OCI-LY1 (cell line): Measurements from ENCODE around the gene ANKS1A.

Experiments used
- H2AFZ ChIP-seq: fragments of 200-600 bp; sonication (generic), shearing (Covaris generic); 2 replicates; pipeline ENCODE4 v1.6.0; 2014; ENCODE audit warnings: antibody characterized with exemption, mild to moderate bottlenecking, low read length
- H3F3A ChIP-seq: fragments of 200-600 bp; sonication (generic), shearing (Covaris generic); 2 replicates; pipeline ENCODE4 v1.6.0; 2014; ENCODE audit warnings: mild to moderate bottlenecking, antibody characterized with exemption, low read length, moderate library complexity; ENCODE audit not compliant: insufficient read depth
- H3K27ac ChIP-seq: fragments of 200-600 bp; sonication (generic); 2 replicates; pipeline ENCODE4 v1.5.1; 2014; ENCODE audit warnings: low read length, mixed run types, mild to moderate bottlenecking, low read depth; ENCODE audit not compliant: poor library complexity, severe bottlenecking
- H3K27me3 ChIP-seq: fragments of 200-600 bp; sonication (generic); 2 replicates; pipeline ENCODE4 v1.6.0; 2014; ENCODE audit warnings: antibody characterized with exemption, mild to moderate bottlenecking, low read length, moderate library complexity; ENCODE audit not compliant: insufficient read depth
- H3K36me3 ChIP-seq: fragments of 200-600 bp; sonication (generic); 2 replicates; pipeline ENCODE4 v1.6.1; 2014; ENCODE audit warnings: mild to moderate bottlenecking, antibody characterized with exemption, low read length, moderate library complexity, mixed read lengths; ENCODE audit not compliant: insufficient read depth
- H3K4me1 ChIP-seq: fragments of 200-600 bp; sonication (generic); 2 replicates; pipeline ENCODE4 v1.5.1; 2014; ENCODE audit warnings: mild to moderate bottlenecking, low read length, moderate library complexity; ENCODE audit not compliant: insufficient read depth, severe bottlenecking
- H3K4me2 ChIP-seq: fragments of 200-600 bp; sonication (generic), shearing (Covaris generic); 2 replicates; pipeline ENCODE4 v1.6.1; 2014; ENCODE audit warnings: low read length
- H3K4me3 ChIP-seq: fragments of 200-600 bp; sonication (generic); 2 replicates; pipeline ENCODE4 v1.5.1; 2014; ENCODE audit warnings: low read length, low read depth, mild to moderate bottlenecking, mixed read lengths; ENCODE audit not compliant: poor library complexity, severe bottlenecking
- H3K79me2 ChIP-seq: fragments of 200-600 bp; shearing (Covaris generic); 2 replicates; pipeline ENCODE4 v1.6.1; 2016; ENCODE audit warnings: mixed run types, low read length, mixed read lengths; ENCODE audit not compliant: insufficient read depth
- H3K9ac ChIP-seq: fragments of 200-600 bp; sonication (generic), shearing (Covaris generic); 2 replicates; pipeline ENCODE4 v1.6.1; 2014; ENCODE audit warnings: mild to moderate bottlenecking, low read length, mixed read lengths
- H3K9me2 ChIP-seq: fragments of 200-600 bp; sonication (generic), shearing (Covaris generic); 2 replicates; pipeline ENCODE4 v1.6.1; 2014; ENCODE audit warnings: low read depth, mild to moderate bottlenecking, low read length, mixed read lengths
- H3K9me3 ChIP-seq: fragments of 200-600 bp; shearing (Covaris generic); 2 replicates; pipeline ENCODE4 v1.6.1; 2014; ENCODE audit warnings: low read length, mixed read lengths
- H4K20me1 ChIP-seq: fragments of 200-600 bp; sonication (generic), shearing (Covaris generic); 2 replicates; pipeline ENCODE4 v1.6.0; 2016; ENCODE audit warnings: mild to moderate bottlenecking, low read length; ENCODE audit not compliant: insufficient read depth
- EZH2 ChIP-seq: fragments of 200-600 bp; sonication (generic), shearing (Covaris generic); IDR thresholded peaks from 2 replicates; pipeline ENCODE4 v1.8.0; 2017; ENCODE audit warnings: borderline replicate concordance, mixed run types, mild to moderate bottlenecking, antibody characterized with exemption, low read length, moderate library complexity, mixed read lengths
- TF ChIP-seq, protein P1 (sequence below): fragments of 200-600 bp; sonication (generic), shearing (Covaris generic); IDR thresholded peaks from 2 replicates; pipeline ENCODE4 v1.5.1; 2017; ENCODE audit warnings: mild to moderate bottlenecking, antibody characterized with exemption, low read length, moderate library complexity, mixed read lengths

ANKS1A gene

DNA sequence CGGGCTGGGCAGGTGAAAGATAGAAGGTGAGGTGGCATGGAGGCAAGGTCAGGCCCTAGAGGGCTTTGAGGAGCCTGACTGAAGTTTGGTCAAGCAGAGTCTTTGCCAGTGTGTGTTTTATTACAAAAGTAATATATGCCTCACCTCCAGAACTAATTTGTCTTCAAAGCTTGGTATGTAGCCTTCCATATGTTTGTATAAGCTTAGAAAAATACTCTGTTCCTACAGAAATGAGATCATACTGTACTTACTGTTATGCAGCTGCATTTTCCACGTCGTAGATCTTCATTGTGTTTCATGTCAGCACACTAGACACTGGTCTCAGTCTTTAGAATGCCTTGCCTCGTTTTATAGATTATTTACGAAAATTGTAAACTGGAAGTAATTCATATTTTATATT is 61.8 kb downstream of the ANKS1A start:
- H3K4me1 ChIP-seq, result peaks cover 5% of the 10 kb centered on the region
- H3K9me2 ChIP-seq, result no peaks in the 10 kb centered on the region
- H3K79me2 ChIP-seq, result no peaks in the 10 kb centered on the region
- no peaks in the 10 kb centered on the region for H3K9me3 ChIP-seq
- H3K4me2 ChIP-seq, result no peak overlapping the region
- no peaks in the 10 kb centered on the region for H3K27me3 ChIP-seq
- no peak overlapping the region for H3K4me3 ChIP-seq
- H3K27ac ChIP-seq, result no peak overlapping the region
- H3K9ac ChIP-seq, result no peak overlapping the region
- no peaks in the 10 kb centered on the region for H3F3A ChIP-seq
- H2AFZ ChIP-seq, result no peak overlapping the region
- no peaks in the 10 kb centered on the region for H3K36me3 ChIP-seq
- no peaks in the 10 kb centered on the region for H4K20me1 ChIP-seq
- TF ChIP-seq EZH2, result no peak
- TF ChIP-seq, protein P1, sequence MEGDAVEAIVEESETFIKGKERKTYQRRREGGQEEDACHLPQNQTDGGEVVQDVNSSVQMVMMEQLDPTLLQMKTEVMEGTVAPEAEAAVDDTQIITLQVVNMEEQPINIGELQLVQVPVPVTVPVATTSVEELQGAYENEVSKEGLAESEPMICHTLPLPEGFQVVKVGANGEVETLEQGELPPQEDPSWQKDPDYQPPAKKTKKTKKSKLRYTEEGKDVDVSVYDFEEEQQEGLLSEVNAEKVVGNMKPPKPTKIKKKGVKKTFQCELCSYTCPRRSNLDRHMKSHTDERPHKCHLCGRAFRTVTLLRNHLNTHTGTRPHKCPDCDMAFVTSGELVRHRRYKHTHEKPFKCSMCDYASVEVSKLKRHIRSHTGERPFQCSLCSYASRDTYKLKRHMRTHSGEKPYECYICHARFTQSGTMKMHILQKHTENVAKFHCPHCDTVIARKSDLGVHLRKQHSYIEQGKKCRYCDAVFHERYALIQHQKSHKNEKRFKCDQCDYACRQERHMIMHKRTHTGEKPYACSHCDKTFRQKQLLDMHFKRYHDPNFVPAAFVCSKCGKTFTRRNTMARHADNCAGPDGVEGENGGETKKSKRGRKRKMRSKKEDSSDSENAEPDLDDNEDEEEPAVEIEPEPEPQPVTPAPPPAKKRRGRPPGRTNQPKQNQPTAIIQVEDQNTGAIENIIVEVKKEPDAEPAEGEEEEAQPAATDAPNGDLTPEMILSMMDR, result no peak

DNA sequence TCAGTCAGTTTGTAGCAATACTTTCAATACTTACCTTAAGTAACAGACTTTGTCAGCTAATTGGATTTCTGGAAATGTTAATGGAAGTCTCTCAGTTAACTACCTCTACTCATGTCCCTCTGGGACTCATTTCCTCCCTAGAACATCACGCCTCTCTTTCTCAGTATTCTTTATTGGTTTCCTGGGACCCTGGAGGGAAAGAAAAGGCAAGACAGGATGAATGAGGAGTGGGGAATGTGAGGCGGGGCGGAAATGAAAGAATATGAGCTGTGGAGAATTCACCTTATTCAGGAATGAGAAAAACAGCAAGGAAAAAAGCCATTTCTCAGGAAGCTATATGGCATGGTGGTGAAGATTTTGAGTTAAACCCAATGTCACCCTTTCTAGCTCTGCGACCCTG is 62.7 kb downstream of the ANKS1A start:
- H3K79me2 ChIP-seq, result no peaks in the 10 kb centered on the region
- no peaks in the 10 kb centered on the region for H4K20me1 ChIP-seq
- H3K9me3 ChIP-seq, result no peaks in the 10 kb centered on the region
- peaks cover 5% of the 10 kb centered on the region for H3K4me1 ChIP-seq
- H3F3A ChIP-seq, result no peaks in the 10 kb centered on the region
- no peaks in the 10 kb centered on the region for H3K27me3 ChIP-seq
- no peak overlapping the region for H3K4me2 ChIP-seq
- no peaks in the 10 kb centered on the region for H3K36me3 ChIP-seq
- no peak overlapping the region for H3K4me3 ChIP-seq
- no peak overlapping the region for H3K9ac ChIP-seq
- H3K27ac ChIP-seq, result no peak overlapping the region
- no peak for TF ChIP-seq EZH2
- TF ChIP-seq, protein P1, result no peak
- H2AFZ ChIP-seq, result no peak overlapping the region
- H3K9me2 ChIP-seq, result no peaks in the 10 kb centered on the region

DNA sequence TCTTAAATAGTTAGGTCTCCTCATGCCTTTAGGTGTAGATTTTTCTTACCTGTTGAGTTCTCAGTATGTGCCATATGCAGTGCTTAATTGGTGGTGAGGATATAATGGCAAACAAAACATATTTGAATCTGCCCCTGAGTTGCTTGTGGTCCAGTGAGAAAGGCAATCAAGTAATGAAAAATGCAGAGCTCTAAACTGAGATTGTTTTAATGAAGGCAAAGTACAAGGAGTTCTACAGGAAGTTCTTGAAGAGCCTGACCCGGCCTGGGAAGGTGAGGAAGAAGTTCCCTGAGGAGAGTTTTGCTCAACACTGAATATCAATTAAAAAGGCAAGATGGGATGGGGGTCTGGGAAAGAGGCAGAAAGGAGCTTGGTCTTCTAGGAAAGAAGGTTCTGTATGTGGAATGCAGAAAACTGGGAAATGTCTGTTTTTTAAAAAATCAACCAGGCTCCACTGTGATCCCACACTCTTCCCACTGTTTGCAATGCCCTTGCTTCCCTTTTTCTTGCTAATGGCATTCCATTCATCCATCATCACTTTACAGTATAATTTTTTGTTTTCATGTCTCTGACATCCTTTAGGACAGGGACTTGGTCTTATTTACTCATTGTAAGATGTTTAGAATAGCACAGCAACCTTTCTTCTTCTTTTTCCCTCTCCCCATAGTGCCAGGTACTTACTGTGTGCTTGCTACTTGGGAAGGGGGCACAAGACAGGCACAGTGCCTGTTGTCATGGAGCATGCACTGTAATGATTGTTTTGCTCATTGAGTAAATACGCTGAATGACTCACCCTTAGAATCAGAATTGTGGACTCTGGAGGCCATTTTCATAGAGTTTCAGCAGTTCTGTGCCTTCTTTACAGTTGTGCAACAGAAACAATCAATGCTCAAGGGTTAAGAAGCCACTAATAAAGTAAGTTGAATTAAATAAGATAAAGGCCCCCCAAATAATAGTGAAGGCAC is 64.3 kb downstream of the ANKS1A start:
- Histone ChIP-seq H3F3A (no peaks in the 10 kb centered on the region), H2AFZ (no peak overlapping the region), H3K9me3 (no peaks in the 10 kb centered on the region), H3K4me2 (no peak overlapping the region), H3K9ac (no peak overlapping the region), H3K36me3 (0 out of 2 replicates have a peak, but pooled peaks cover 3% of the 10 kb centered on the region), H3K27ac (no peak overlapping the region), H3K4me1 (peaks cover 5% of the 10 kb centered on the region), H3K79me2 (no peaks in the 10 kb centered on the region), H4K20me1 (no peaks in the 10 kb centered on the region), H3K9me2 (no peaks in the 10 kb centered on the region), H3K27me3 (no peaks in the 10 kb centered on the region), H3K4me3 (no peak overlapping the region)
- TF ChIP-seq EZH2, result no peak
- TF ChIP-seq, protein P1, result no peak
